H1 (cell line): ENCODE results near the gene NTN5. TPM values are rescaled to one million over a fixed set of nuclear protein-coding genes. Genes with fewer than 3 reads are reported as not detected.

ENCODE experiments used
- CTCF ChIA-PET: fragments of 300-600 bp; sonication (Branson Sonifier 250); formaldehyde crosslinking; loops from one replicate; lab custom pipeline; 2021; ENCODE audit not compliant: partially characterized antibody; lab: Charles Lee
- POLR2A ChIA-PET: fragments of 300-600 bp; sonication (Branson Sonifier 250); formaldehyde crosslinking; loops from one replicate; lab custom pipeline; 2021; ENCODE audit warnings: inconsistent platforms; ENCODE audit not compliant: partially characterized antibody; lab: Charles Lee
- DNase-seq, 2 experiments: peaks; one replicate each; pipeline versions ENCODE4 v3.0.0 to v3.0.0-alpha.2; 2010 to 2022; ENCODE audit warnings: low spot score in 2 of 2, low read depth in 1 of 2, mixed read lengths in 1 of 2
- FAIRE-seq: peaks from 2 replicates; lab custom pipeline; 2011; peaks lifted over from hg19 to GRCh38; lab: Jason Lieb, UNC
- H2AFZ ChIP-seq: 2 replicates; pipeline ENCODE4 v1.8.1; 2012; ENCODE audit warnings: low read length, inconsistent platforms
- H2AK5ac ChIP-seq: 2 replicates; pipeline ENCODE4 v1.6.1; 2013; ENCODE audit warnings: low read depth, low read length
- H2BK120ac ChIP-seq: replicated peaks from 2 replicates; pipeline ENCODE3; 2013; ENCODE audit warnings: low read depth, low read length, inconsistent platforms
- H2BK12ac ChIP-seq: 2 replicates; pipeline ENCODE4 v1.6.1; 2013; ENCODE audit warnings: low read depth, low read length
- H2BK15ac ChIP-seq: 2 replicates; pipeline ENCODE4 v1.6.1; 2013; ENCODE audit warnings: low read length
- H2BK20ac ChIP-seq: 2 replicates; pipeline ENCODE4 v1.6.1; 2013; ENCODE audit warnings: low read length
- H2BK5ac ChIP-seq: 2 replicates; pipeline ENCODE4 v1.6.1; 2013; ENCODE audit warnings: low read depth, low read length
- H3K14ac ChIP-seq: 2 replicates; pipeline ENCODE4 v1.6.1; 2013; ENCODE audit warnings: inconsistent platforms; ENCODE audit not compliant: insufficient read length
- H3K18ac ChIP-seq: 2 replicates; pipeline ENCODE4 v1.6.1; 2013; ENCODE audit warnings: low read length; ENCODE audit errors: extremely low read depth
- H3K23ac ChIP-seq: 2 replicates; pipeline ENCODE4 v1.6.1; 2013; ENCODE audit warnings: inconsistent platforms; ENCODE audit not compliant: insufficient read length
- H3K23me2 ChIP-seq: 2 replicates; pipeline ENCODE4 v1.6.1; 2013; ENCODE audit warnings: low read depth, low read length
- H3K27ac ChIP-seq: 2 replicates; pipeline ENCODE4 v1.6.1; 2011; ENCODE audit warnings: low read depth, low read length, inconsistent platforms
- H3K27me3 ChIP-seq, 4 experiments: replicated peaks in 1 of 4; 1 replicate in 1 of 4; 2 replicates in 3 of 4; pipeline versions ENCODE4 v1.6.1 to v1.8.1; 2011 to 2013; ENCODE audit warnings: low read length in 3 of 4, mild to moderate bottlenecking in 3 of 4, inconsistent platforms in 2 of 4, mixed read lengths in 2 of 4, moderate library complexity in 1 of 4; ENCODE audit not compliant: control insufficient read depth in 3 of 4, insufficient read depth in 3 of 4; ENCODE audit errors: extremely low read depth in 1 of 4
- H3K36me3 ChIP-seq, 4 experiments: 2 replicates each; pipeline versions ENCODE4 v1.6.1 to v1.8.1; 2011 to 2013; ENCODE audit warnings: mild to moderate bottlenecking in 4 of 4, low read length in 3 of 4, moderate library complexity in 2 of 4, control low read depth in 1 of 4, inconsistent platforms in 1 of 4; ENCODE audit not compliant: insufficient read depth in 4 of 4, control insufficient read depth in 2 of 4
- H3K4ac ChIP-seq: replicated peaks from 2 replicates; pipeline ENCODE3; 2013; ENCODE audit warnings: low read length, low read depth, mixed read lengths, inconsistent platforms; ENCODE audit not compliant: insufficient read length
- H3K4me1 ChIP-seq, 4 experiments: replicated peaks in 1 of 4; 1 replicate in 1 of 4; 2 replicates in 3 of 4; pipeline versions ENCODE4 v1.6.1 to v1.8.1; 2011 to 2013; ENCODE audit warnings: low read length in 3 of 4, inconsistent platforms in 2 of 4, mixed read lengths in 1 of 4; ENCODE audit not compliant: insufficient read depth in 4 of 4, control insufficient read depth in 3 of 4
- H3K4me2 ChIP-seq, 2 experiments: 2 replicates each; pipeline versions ENCODE4 v1.6.1 to v1.8.1; 2011 to 2013; ENCODE audit warnings: low read depth in 2 of 2, low read length in 2 of 2, control low read depth in 1 of 2, inconsistent platforms in 1 of 2, mild to moderate bottlenecking in 1 of 2; ENCODE audit not compliant: insufficient read depth in 1 of 2
- H3K4me3 ChIP-seq, 4 experiments: fragments of 200-600, 300-600 bp in 1 of 4; sonication (generic), shearing (Covaris generic), sonication (Bioruptor Twin) in 1 of 4; 2 replicates each; pipeline versions ENCODE4 v1.5.1 to v1.8.1; 2011 to 2016; ENCODE audit warnings: low read length in 4 of 4, low read depth in 3 of 4, control low read depth in 2 of 4, inconsistent platforms in 2 of 4, mild to moderate bottlenecking in 2 of 4, mixed read lengths in 1 of 4, moderate library complexity in 1 of 4; ENCODE audit not compliant: insufficient read depth in 2 of 4; ENCODE audit errors: extremely low read depth in 1 of 4
- H3K56ac ChIP-seq: replicated peaks from 2 replicates; pipeline ENCODE3; 2013; ENCODE audit warnings: low read depth, mild to moderate bottlenecking, mixed read lengths, low read length, inconsistent platforms; ENCODE audit not compliant: insufficient read length
- H3K79me1 ChIP-seq: 2 replicates; pipeline ENCODE4 v1.6.1; 2013; ENCODE audit warnings: low read depth, low read length, control low read depth
- H3K79me2 ChIP-seq, 2 experiments: 2 replicates each; pipeline versions ENCODE4 v1.6.1 to v1.8.1; 2012 to 2013; ENCODE audit warnings: low read length in 2 of 2, mild to moderate bottlenecking in 2 of 2, inconsistent platforms in 1 of 2; ENCODE audit not compliant: insufficient read depth in 2 of 2, control insufficient read depth in 1 of 2
- H3K9ac ChIP-seq, 4 experiments: replicated peaks in 1 of 4; 1 replicate in 1 of 4; 2 replicates in 3 of 4; pipeline versions ENCODE4 v1.6.1 to v1.8.1; 2011 to 2013; ENCODE audit warnings: low read depth in 3 of 4, low read length in 3 of 4, control low read depth in 2 of 4, mild to moderate bottlenecking in 2 of 4, moderate library complexity in 2 of 4, inconsistent platforms in 1 of 4; ENCODE audit errors: extremely low read depth in 1 of 4
- H3K9me3 ChIP-seq, 2 experiments: 2 replicates each; pipeline versions ENCODE4 v1.6.1 to v1.8.1; 2012 to 2013; ENCODE audit warnings: mild to moderate bottlenecking in 2 of 2, moderate library complexity in 2 of 2, control low read depth in 1 of 2, inconsistent platforms in 1 of 2, low read depth in 1 of 2, low read length in 1 of 2, mixed read lengths in 1 of 2; ENCODE audit not compliant: insufficient read depth in 2 of 2
- H4K20me1 ChIP-seq, 2 experiments: replicated peaks in 1 of 2; 2 replicates each; pipeline versions ENCODE3 to v1.8.1; 2011 to 2013; ENCODE audit warnings: inconsistent platforms in 2 of 2, low read length in 2 of 2, mild to moderate bottlenecking in 1 of 2; ENCODE audit not compliant: insufficient read depth in 2 of 2, control insufficient read depth in 1 of 2
- H4K5ac ChIP-seq: 2 replicates; pipeline ENCODE4 v1.6.1; 2013; ENCODE audit warnings: low read length, low read depth, mixed read lengths, inconsistent platforms; ENCODE audit not compliant: insufficient read length
- H4K8ac ChIP-seq: 2 replicates; pipeline ENCODE4 v1.8.0; 2013; ENCODE audit warnings: mild to moderate bottlenecking, moderate library complexity, low read length, inconsistent platforms; ENCODE audit not compliant: insufficient read depth; ENCODE audit errors: extremely low read depth
- H4K91ac ChIP-seq: replicated peaks from 2 replicates; pipeline ENCODE3; 2013; ENCODE audit warnings: low read length, mixed read lengths, inconsistent platforms; ENCODE audit not compliant: insufficient read length
- E2F6 ChIP-seq: IDR thresholded peaks from 2 replicates; pipeline ENCODE4 v1.6.1; 2012; ENCODE audit warnings: inconsistent platforms
- EP300 ChIP-seq, 2 experiments: IDR thresholded peaks; 1 replicate in 1 of 2; 2 replicates in 1 of 2; pipeline ENCODE4 v1.6.1; 2011 to 2012; ENCODE audit warnings: low read depth in 2 of 2, low read length in 2 of 2, mild to moderate bottlenecking in 2 of 2, borderline replicate concordance in 1 of 2, inconsistent platforms in 1 of 2, moderate library complexity in 1 of 2
- JUND ChIP-seq: IDR thresholded peaks from 2 replicates; pipeline ENCODE4 v1.6.1; 2011; ENCODE audit warnings: mild to moderate bottlenecking, improper control_type of control experiment, low read length
- KDM4A ChIP-seq: IDR thresholded peaks from one replicate; pipeline ENCODE4 v1.7.1; 2012; ENCODE audit warnings: low read depth, mild to moderate bottlenecking, moderate library complexity, low read length, inconsistent platforms; ENCODE audit not compliant: severe bottlenecking
- PHF8 ChIP-seq: fragments of 200-600 bp; sonication (generic); conservative IDR thresholded peaks from 2 replicates; pipeline ENCODE4 v1.7.1; 2012; ENCODE audit warnings: low read depth, mild to moderate bottlenecking, inconsistent platforms, low read length, moderate library complexity
- SP2 ChIP-seq: IDR thresholded peaks from 2 replicates; pipeline ENCODE4 v1.6.1; 2012; ENCODE audit warnings: mild to moderate bottlenecking, low read length, inconsistent platforms
- SRF ChIP-seq: IDR thresholded peaks from 2 replicates; pipeline ENCODE4 v1.6.1; 2011; ENCODE audit warnings: mild to moderate bottlenecking, low read depth, low read length, moderate library complexity
- TAF1 ChIP-seq: IDR thresholded peaks from 2 replicates; pipeline ENCODE4 v1.6.1; 2011; ENCODE audit warnings: mild to moderate bottlenecking, low read depth, low read length
- ZNF274 ChIP-seq: IDR thresholded peaks from 2 replicates; pipeline ENCODE4 v1.7.0; 2012; ENCODE audit warnings: low read length, borderline replicate concordance; ENCODE audit errors: extremely low read depth
- WGBS, 2 experiments: shearing (Covaris generic) in 1 of 2; methylation state at CpG; one replicate each; pipeline versions ENCODE4 v1.1.6 to v1.1.7; 2013 to 2015; ENCODE audit warnings: low lambda C conversion rate in 2 of 2, mixed read lengths in 2 of 2, inconsistent platforms in 1 of 2, low coverage in 1 of 2, missing lambda C conversion rate in 1 of 2; ENCODE audit not compliant: insufficient replicate concordance in 2 of 2, insufficient coverage in 1 of 2, insufficient read length in 1 of 2; ENCODE audit errors: extremely low coverage in 1 of 2, missing lambda C conversion rate in 1 of 2; 5-methylcytosine and 5-hydroxymethylcytosine counted together
- polyA plus RNA-seq, 7 experiments: library from polyadenylated mRNA; depleted of rRNA in 3 of 7; stranded (reverse) in 5 of 7; unstranded in 2 of 7; fragments of >200 nt in 5 of 7; fragments of 200-250 nt in 2 of 7; gene quantifications; 1 replicate in 5 of 7; 2 replicates in 1 of 7; 4 replicates in 1 of 7; pipeline versions ENCODE4 v1.2.1 to v1.2.3, GENCODE V29; 2011 to 2013; ENCODE audit warnings: missing spikeins in 2 of 7, mixed read lengths in 2 of 7
- total RNA-seq: library from RNA; stranded (reverse); fragmentation: NEBNext Ultra II Directional; extraction: Animal tissue kit (Norgen Biotek cat#: 25700); gene quantifications from 2 replicates; pipeline ENCODE4 v1.2.1, GENCODE V29; 2021
- TF ChIP-seq, protein P1 (sequence below): IDR thresholded peaks from 2 replicates; pipeline ENCODE4 v1.6.1; 2011; ENCODE audit warnings: low read length, improper control_type of control experiment
- TF ChIP-seq, protein P2 (sequence below): IDR thresholded peaks from 2 replicates; pipeline ENCODE4 v1.6.1; 2011; ENCODE audit warnings: low read depth, mild to moderate bottlenecking, low read length; ENCODE audit not compliant: insufficient read depth

Gene NTN5
- total and polyA plus RNA-seq, 2 of the 8 experiments (the other 6 are each of a cell fraction or from before 2014, with no cell fraction given) = 0.47 to 0.85 TPM

- H3K4me1 ChIP-seq = peaks cover 5 to 24% (median 10%) of the 10 kb centered on the region in 4 experiments
- H3K23ac ChIP-seq = no peak overlapping the region
- ChIA-PET CTCF (interaction anchor here (1.1 to 1.6 kb wide), 2 partner anchors 13 to 32 kb away, joined by 3 to 6 read pairs; no protein-coding TSS in a partner anchor), POLR2A (interaction anchor here (0.6 to 5.6 kb wide), 4 partner anchors 12 to 315 kb away, joined by 3 to 28 read pairs (median 3); partner anchors contain the start of gene SPHK2)
- H2AK5ac ChIP-seq = no peak overlapping the region
- H3K79me1 ChIP-seq = no peaks in the 10 kb centered on the region
- H3K9me3 ChIP-seq = no peaks in the 10 kb centered on the region
- no peak overlapping the region for H2BK12ac ChIP-seq
- H3K4me3 ChIP-seq = no peak overlapping the region
- no peak for DNase-seq
- no peak overlapping the region for H3K4ac ChIP-seq
- H2AFZ ChIP-seq = no peak overlapping the region
- no peak overlapping the region for H2BK5ac ChIP-seq
- no peak overlapping the region for H3K14ac ChIP-seq
- no peak overlapping the region for H4K8ac ChIP-seq
- H3K36me3 ChIP-seq = no peaks in the 10 kb centered on the region
- H4K91ac ChIP-seq = no peak overlapping the region
- H3K27me3 ChIP-seq = no peaks in the 10 kb centered on the region
- H3K4me2 ChIP-seq = no peak overlapping the region
- no peak overlapping the region for H4K5ac ChIP-seq
- no peak overlapping the region for H3K27ac ChIP-seq
- H3K23me2 ChIP-seq = peaks cover 17% of the 10 kb centered on the region
- no peak for FAIRE-seq
- no peak overlapping the region for H2BK20ac ChIP-seq
- no peak overlapping the region for H3K18ac ChIP-seq
- no peaks in the 10 kb centered on the region for H4K20me1 ChIP-seq
- 94% methylated on average over 4 of the region's 5 CpGs; no CpG with 5 or more reads in 1 of the 2 experiments for WGBS, 2 experiments
- H2BK120ac ChIP-seq = no peak overlapping the region
- H3K9ac ChIP-seq = no peak overlapping the region
- H2BK15ac ChIP-seq = no peak overlapping the region
- H3K56ac ChIP-seq = no peak overlapping the region
- peaks cover 0 to 11% of the 10 kb centered on the region in 2 experiments; a peak in 2 of 4 replicates for H3K79me2 ChIP-seq
- TF ChIP-seq, protein P1, sequence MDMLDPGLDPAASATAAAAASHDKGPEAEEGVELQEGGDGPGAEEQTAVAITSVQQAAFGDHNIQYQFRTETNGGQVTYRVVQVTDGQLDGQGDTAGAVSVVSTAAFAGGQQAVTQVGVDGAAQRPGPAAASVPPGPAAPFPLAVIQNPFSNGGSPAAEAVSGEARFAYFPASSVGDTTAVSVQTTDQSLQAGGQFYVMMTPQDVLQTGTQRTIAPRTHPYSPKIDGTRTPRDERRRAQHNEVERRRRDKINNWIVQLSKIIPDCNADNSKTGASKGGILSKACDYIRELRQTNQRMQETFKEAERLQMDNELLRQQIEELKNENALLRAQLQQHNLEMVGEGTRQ = no peak
- TF ChIP-seq PHF8 (no peak), JUND (no peak), ZNF274 (no peak), SP2 (no peak), EP300 (IDR thresholded peaks at IDR 0.05; ENCODE audit: borderline replicate concordance in 1 of 2, low read depth in 2 of 2, low read length in 2 of 2) (no peak), KDM4A (no peak), TAF1 (no peak), E2F6 (no peak), SRF (no peak)
- TF ChIP-seq, protein P2, sequence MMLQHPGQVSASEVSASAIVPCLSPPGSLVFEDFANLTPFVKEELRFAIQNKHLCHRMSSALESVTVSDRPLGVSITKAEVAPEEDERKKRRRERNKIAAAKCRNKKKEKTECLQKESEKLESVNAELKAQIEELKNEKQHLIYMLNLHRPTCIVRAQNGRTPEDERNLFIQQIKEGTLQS = no peak
Observed at GRCh38 chr19:48642862-48643261, 30.0 kb downstream of the NTN5 start.
